ENCODE data around the gene ASCC1. TPM values are rescaled to one million over a fixed set of nuclear protein-coding genes. Genes with fewer than 3 reads are reported as not detected.

Gene ASCC1
- total RNA-seq, 1 experiment from 2014 or later, result 40.2 TPM

DNA sequence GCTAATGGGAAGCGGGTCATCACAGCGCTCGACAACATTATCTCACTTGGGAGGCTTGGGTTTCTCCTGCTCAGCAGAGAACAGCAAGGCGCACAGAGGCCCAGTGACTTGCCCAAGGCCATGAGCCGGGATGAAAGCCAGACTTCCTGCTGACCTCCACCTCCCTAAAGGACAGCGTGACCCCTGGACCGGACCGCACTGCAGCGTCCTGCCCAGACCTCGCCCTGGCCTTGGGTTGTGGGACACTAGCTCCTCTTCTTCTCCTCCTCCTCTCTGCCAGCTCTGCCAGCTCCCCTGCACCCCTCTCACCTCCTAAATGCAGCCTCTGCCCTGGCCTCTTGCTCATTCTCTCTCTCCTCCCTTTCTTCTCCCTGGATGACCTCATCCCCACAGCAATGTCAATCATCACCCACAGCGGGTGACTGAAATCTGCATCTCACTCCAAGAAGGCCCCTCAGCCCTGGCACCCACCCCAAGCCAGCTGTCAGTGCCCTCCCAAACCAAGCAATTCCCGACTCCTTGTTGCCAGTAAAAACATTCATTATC is 147.1 kb downstream of the ASCC1 start:
- H3K9me3 ChIP-seq (ENCODE audit: low read depth, low read length, poor library complexity, severe bottlenecking), result no peaks in the 10 kb centered on the region
- BruUV-seq (replicated peaks), result no TSS peak
- ChIA-PET POLR2A (ENCODE audit: low non-redundant PET) (no interaction called here), CTCF (interaction anchor here (0.7 to 1.5 kb wide), 3 partner anchors 20 to 654 kb away, joined by 3 to 11 read pairs (median 5); no protein-coding TSS in a partner anchor)
- DNase-seq (ENCODE audit: low spot score), result no peak
- intact Hi-C loops (cut with micrococcal nuclease; ENCODE audit: unreplicated experiment), result no loop called here
- peaks cover 7% of the 10 kb centered on the region for H3K4me1 ChIP-seq (ENCODE audit: insufficient read depth, low read length, poor library complexity, severe bottlenecking)
- H3K27me3 ChIP-seq (replicated peaks; ENCODE audit: insufficient read depth, low read depth, low read length, poor library complexity), result no peaks in the 10 kb centered on the region
- no peak overlapping the region for H3K4me3 ChIP-seq (ENCODE audit: low read depth, low read length, poor library complexity, severe bottlenecking)
- no peak overlapping the region for H3K27ac ChIP-seq (ENCODE audit: low read depth, low read length, poor library complexity, severe bottlenecking)
- no peaks in the 10 kb centered on the region for H3K36me3 ChIP-seq (ENCODE audit: insufficient read depth, low read length, poor library complexity, severe bottlenecking)
- no peak for TF ChIP-seq EZH2 (IDR thresholded peaks at IDR 0.05; ENCODE audit: borderline replicate concordance, low read depth, low read length, poor library complexity, severe bottlenecking)
- TF ChIP-seq, protein P1, sequence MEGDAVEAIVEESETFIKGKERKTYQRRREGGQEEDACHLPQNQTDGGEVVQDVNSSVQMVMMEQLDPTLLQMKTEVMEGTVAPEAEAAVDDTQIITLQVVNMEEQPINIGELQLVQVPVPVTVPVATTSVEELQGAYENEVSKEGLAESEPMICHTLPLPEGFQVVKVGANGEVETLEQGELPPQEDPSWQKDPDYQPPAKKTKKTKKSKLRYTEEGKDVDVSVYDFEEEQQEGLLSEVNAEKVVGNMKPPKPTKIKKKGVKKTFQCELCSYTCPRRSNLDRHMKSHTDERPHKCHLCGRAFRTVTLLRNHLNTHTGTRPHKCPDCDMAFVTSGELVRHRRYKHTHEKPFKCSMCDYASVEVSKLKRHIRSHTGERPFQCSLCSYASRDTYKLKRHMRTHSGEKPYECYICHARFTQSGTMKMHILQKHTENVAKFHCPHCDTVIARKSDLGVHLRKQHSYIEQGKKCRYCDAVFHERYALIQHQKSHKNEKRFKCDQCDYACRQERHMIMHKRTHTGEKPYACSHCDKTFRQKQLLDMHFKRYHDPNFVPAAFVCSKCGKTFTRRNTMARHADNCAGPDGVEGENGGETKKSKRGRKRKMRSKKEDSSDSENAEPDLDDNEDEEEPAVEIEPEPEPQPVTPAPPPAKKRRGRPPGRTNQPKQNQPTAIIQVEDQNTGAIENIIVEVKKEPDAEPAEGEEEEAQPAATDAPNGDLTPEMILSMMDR (conservative IDR thresholded peaks at IDR 0.05; ENCODE audit: low read depth, low read length), result no peak

DNA sequence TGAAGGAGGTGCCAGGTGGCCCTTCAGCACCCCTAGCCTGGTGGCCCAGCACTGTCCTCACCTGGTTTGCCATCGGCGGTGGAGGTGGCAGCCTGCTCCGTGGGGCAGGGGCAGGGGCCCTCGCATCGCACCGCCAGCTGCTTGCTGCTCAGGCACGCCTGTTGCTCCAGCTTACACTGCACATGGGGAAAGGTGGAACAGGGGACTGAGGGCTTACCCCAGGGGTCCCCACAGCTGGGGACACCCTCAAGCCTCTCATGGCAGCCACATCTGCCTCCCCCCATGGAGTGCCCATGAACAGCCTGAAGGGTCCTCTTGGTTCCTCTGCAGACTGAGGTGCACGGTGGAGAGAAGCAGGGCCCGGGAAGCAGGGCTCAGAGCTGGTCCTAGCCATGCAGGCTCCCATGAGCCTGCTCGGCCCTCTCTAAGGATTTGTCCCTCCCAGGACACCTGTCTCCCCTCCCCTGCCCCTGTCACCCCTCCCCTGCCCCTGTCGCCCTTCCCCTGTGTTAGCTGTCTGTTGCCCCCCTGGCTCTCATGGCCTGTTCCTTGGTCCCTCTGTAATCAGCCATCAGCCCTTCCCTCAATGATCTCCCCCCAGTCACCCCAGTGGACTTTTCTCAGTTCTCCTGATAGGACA is 147.8 kb downstream of the ASCC1 start:
- Histone ChIP-seq H3K9me3 (ENCODE audit: low read depth, low read length, poor library complexity, severe bottlenecking) (no peaks in the 10 kb centered on the region), H3K4me1 (ENCODE audit: insufficient read depth, low read length, poor library complexity, severe bottlenecking) (peaks cover 7% of the 10 kb centered on the region), H3K36me3 (ENCODE audit: insufficient read depth, low read length, poor library complexity, severe bottlenecking) (no peaks in the 10 kb centered on the region), H3K4me3 (ENCODE audit: low read depth, low read length, poor library complexity, severe bottlenecking) (no peak overlapping the region), H3K27me3 (replicated peaks; ENCODE audit: insufficient read depth, low read depth, low read length, poor library complexity) (no peaks in the 10 kb centered on the region), H3K27ac (ENCODE audit: low read depth, low read length, poor library complexity, severe bottlenecking) (no peak overlapping the region)
- BruUV-seq (replicated peaks), result no TSS peak
- CTCF ChIA-PET, result interaction anchor here (1.1 kb wide), 1 partner anchor 172 kb away, joined by 3 read pairs; no protein-coding TSS in a partner anchor
- no peak for DNase-seq (ENCODE audit: low spot score)
- TF ChIP-seq, protein P1 (conservative IDR thresholded peaks at IDR 0.05; ENCODE audit: low read depth, low read length), result no peak
- TF ChIP-seq EZH2 (IDR thresholded peaks at IDR 0.05; ENCODE audit: borderline replicate concordance, low read depth, low read length, poor library complexity, severe bottlenecking), result no peak
- intact Hi-C loops (cut with micrococcal nuclease; ENCODE audit: unreplicated experiment), result no loop called here
- POLR2A ChIA-PET (ENCODE audit: low non-redundant PET), result no interaction called here

DNA sequence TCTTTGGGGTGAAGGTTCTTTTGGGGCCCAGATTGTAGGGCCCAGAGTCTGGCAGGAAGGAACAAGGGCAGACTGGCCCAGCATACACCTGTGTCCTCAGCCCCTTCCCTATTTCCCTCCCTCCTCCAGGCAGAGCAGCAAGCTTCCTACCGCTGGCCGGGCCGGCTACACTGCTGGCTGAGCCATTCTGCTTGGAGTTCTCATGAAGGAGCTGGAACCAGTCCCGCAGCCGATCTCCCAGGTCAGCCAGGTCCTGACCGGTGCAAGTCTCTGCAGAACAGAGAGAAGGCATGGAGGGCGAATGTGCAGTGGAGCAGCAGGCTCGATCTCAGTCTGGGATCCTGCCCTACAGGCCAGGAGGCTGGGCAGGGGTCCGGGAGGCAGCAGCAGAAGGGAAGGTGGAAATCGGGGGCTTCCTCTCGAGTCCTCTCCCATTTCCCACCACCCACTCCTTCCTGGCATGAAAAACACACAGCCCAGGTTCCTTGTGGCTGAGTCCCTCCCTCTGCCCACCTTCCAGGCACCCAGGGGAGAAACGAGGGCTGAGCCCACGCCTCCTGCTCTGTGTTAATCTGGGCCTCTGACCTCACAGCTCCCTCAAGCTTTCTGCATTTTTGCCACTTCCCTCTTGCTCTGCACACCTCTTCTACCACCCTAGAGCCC is 148.5 kb downstream of the ASCC1 start:
- H3K9me3 ChIP-seq (ENCODE audit: low read depth, low read length, poor library complexity, severe bottlenecking), result no peaks in the 10 kb centered on the region
- no peak overlapping the region for H3K4me3 ChIP-seq (ENCODE audit: low read depth, low read length, poor library complexity, severe bottlenecking)
- no peak for DNase-seq (ENCODE audit: low spot score)
- intact Hi-C loops (cut with micrococcal nuclease; ENCODE audit: unreplicated experiment), result no loop called here
- H3K27ac ChIP-seq (ENCODE audit: low read depth, low read length, poor library complexity, severe bottlenecking), result no peak overlapping the region
- peaks cover 7% of the 10 kb centered on the region for H3K4me1 ChIP-seq (ENCODE audit: insufficient read depth, low read length, poor library complexity, severe bottlenecking)
- ChIA-PET POLR2A (ENCODE audit: low non-redundant PET) (interaction anchor here (0.5 kb wide), 1 partner anchor 143 kb away, joined by 14 read pairs; no protein-coding TSS in a partner anchor), CTCF (no interaction called here)
- no peak for TF ChIP-seq EZH2 (IDR thresholded peaks at IDR 0.05; ENCODE audit: borderline replicate concordance, low read depth, low read length, poor library complexity, severe bottlenecking)
- TF ChIP-seq, protein P1 (conservative IDR thresholded peaks at IDR 0.05; ENCODE audit: low read depth, low read length), result no peak
- BruUV-seq (replicated peaks), result no TSS peak
- H3K27me3 ChIP-seq (replicated peaks; ENCODE audit: insufficient read depth, low read depth, low read length, poor library complexity), result no peaks in the 10 kb centered on the region
- H3K36me3 ChIP-seq (ENCODE audit: insufficient read depth, low read length, poor library complexity, severe bottlenecking), result no peaks in the 10 kb centered on the region
